Colonic mucosa (tissue), 4 donors: Measurements from ENCODE around the gene TMEM161B. TPM values are rescaled to one million over a fixed set of nuclear protein-coding genes. Genes with fewer than 3 reads are reported as not detected.

Source experiments
- DNase-seq: peaks from one replicate; pipeline ENCODE4 v3.0.0-alpha.2; 2020
- H3K27ac ChIP-seq: fragments of 200-600 bp; one replicate; pipeline ENCODE4 v1.8.0; 2021
- H3K27me3 ChIP-seq: fragments of 200-600 bp; one replicate; pipeline ENCODE4 v1.8.0; 2021
- H3K36me3 ChIP-seq: fragments of 200-600 bp; one replicate; pipeline ENCODE4 v1.8.0; 2021
- H3K4me1 ChIP-seq: fragments of 200-600 bp; one replicate; pipeline ENCODE4 v1.8.0; 2021; ENCODE audit warnings: mild to moderate bottlenecking
- H3K4me3 ChIP-seq: fragments of 200-600 bp; one replicate; pipeline ENCODE4 v1.8.0; 2021
- H3K9ac ChIP-seq, 2 donors: one replicate each; pipeline ENCODE4 v1.7.0; 2013; ENCODE audit warnings: control low read depth in 2 of 2, low read depth in 2 of 2, low read length in 2 of 2
- H3K9me3 ChIP-seq: fragments of 200-600 bp; one replicate; pipeline ENCODE4 v1.8.0; 2021
- intact Hi-C: fragments of 100-400 bp; cut with DNase I; formaldehyde crosslinking; loops from one replicate; pipeline ENCODE4 v1.14.1; 2022
- total RNA-seq, 2 donors: library from RNA; stranded (reverse); fragmentation: NEBNext Ultra II Directional in 1 of 2; extraction: Animal tissue kit (Norgen Biotek cat#: 25700) in 1 of 2; gene quantifications; one replicate each; pipeline ENCODE4 v1.2.1, GENCODE V29; 2021
- TF ChIP-seq, protein P1 (sequence below): fragments of 200-600 bp; IDR thresholded peaks from one replicate; pipeline ENCODE4 v1.8.0; 2022; ENCODE audit warnings: antibody characterized with exemption, mild to moderate bottlenecking
- donor health status: healthy.
- donor health status: DM: no; HTN: no; CAD: no.
- donor health status: DM: no; HTN: no; CAD: no.

Gene TMEM161B
- total RNA-seq, 2 donors from 2014 or later: 18.6 to 20.8 TPM

DNA sequence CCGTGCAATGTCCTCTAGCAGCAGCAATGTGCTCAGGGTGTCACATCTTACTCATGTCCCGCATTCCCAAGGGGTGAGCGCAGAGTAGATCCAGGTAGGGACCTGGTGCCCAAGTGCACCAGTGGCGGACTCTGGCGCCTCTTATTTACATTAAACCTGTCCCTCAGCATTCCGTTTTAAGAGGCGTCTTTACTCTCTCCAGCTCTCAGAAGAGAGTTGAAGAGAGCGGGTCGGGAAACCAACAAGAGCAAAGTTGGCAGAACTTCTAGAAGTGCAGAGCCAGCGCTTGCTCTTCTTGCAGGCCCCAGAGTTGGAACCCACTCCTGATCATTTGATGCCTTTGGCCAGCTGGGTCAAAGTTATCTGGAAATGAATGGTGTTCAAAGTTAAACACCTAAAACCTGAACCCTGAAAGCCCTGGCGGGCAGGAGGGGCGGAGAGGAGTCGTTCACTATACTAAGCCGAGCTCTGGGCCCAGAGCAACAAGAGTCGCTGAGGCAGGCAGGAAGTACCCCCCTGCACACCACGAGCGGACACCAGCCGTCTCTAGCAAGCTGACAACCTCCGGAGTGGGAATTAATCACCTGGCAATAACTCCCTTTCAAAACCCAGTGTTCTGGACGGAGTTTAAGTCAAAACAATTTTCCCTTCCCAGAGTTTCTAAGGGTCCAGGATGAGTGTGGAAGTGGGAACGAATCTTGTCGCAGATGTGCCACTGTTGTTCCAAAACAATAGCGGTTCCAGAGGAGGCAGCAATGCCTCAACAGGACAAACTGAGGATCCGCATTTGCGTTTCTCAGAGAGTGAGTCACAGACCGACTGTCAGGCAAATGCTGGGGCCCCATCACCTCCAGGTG lies 122.8 kb downstream of the TMEM161B start:
- peaks cover 18% of the 10 kb centered on the region for H3K27me3 ChIP-seq
- TF ChIP-seq, protein P1, sequence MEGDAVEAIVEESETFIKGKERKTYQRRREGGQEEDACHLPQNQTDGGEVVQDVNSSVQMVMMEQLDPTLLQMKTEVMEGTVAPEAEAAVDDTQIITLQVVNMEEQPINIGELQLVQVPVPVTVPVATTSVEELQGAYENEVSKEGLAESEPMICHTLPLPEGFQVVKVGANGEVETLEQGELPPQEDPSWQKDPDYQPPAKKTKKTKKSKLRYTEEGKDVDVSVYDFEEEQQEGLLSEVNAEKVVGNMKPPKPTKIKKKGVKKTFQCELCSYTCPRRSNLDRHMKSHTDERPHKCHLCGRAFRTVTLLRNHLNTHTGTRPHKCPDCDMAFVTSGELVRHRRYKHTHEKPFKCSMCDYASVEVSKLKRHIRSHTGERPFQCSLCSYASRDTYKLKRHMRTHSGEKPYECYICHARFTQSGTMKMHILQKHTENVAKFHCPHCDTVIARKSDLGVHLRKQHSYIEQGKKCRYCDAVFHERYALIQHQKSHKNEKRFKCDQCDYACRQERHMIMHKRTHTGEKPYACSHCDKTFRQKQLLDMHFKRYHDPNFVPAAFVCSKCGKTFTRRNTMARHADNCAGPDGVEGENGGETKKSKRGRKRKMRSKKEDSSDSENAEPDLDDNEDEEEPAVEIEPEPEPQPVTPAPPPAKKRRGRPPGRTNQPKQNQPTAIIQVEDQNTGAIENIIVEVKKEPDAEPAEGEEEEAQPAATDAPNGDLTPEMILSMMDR: no peak
- no peak overlapping the region for H3K27ac ChIP-seq
- H3K36me3 ChIP-seq: no peaks in the 10 kb centered on the region
- intact Hi-C loops: no loop called here
- no peak overlapping the region for H3K9ac ChIP-seq
- no peaks in the 10 kb centered on the region for H3K9me3 ChIP-seq
- no peak for DNase-seq
- H3K4me1 ChIP-seq: peaks cover 3% of the 10 kb centered on the region
- H3K4me3 ChIP-seq: no peak overlapping the region

DNA sequence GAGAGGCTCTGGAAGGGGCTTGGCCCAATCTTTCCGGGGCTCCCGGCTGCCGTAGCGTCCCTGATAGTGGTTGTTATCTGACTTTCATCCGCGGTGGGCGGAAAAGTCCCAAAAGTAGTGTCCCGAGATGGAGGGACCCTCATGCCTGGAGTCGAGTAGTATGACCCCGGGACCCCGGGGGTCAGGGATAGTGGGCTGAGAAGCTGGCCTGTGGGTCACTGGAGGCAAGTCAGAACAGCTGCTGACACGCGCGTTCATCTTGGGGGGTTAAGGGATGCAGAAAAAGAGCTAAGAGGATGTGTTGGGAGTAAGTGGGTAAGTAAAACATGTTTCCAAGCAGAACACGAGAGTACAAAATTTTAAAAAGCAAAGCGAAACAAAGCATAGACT lies 123.4 kb downstream of the TMEM161B start:
- TF ChIP-seq, protein P1: no peak
- no peaks in the 10 kb centered on the region for H3K9me3 ChIP-seq
- H3K27ac ChIP-seq: no peak overlapping the region
- no peak overlapping the region for H3K9ac ChIP-seq
- no peak overlapping the region for H3K4me3 ChIP-seq
- intact Hi-C loops: no loop called here
- peaks cover 22% of the 10 kb centered on the region for H3K27me3 ChIP-seq
- H3K36me3 ChIP-seq: no peaks in the 10 kb centered on the region
- DNase-seq: no peak
- peaks cover 8% of the 10 kb centered on the region for H3K4me1 ChIP-seq
